ENCODE data around the gene MON1B. TPM values are rescaled to one million over a fixed set of nuclear protein-coding genes. Genes with fewer than 3 reads are reported as not detected.
A peak's percentile ranks its signal among the peaks of the same experiment; 100 is the strongest.

Gene MON1B
- total RNA-seq = 6.8 and 9.2 TPM in 2 replicates

DNA sequence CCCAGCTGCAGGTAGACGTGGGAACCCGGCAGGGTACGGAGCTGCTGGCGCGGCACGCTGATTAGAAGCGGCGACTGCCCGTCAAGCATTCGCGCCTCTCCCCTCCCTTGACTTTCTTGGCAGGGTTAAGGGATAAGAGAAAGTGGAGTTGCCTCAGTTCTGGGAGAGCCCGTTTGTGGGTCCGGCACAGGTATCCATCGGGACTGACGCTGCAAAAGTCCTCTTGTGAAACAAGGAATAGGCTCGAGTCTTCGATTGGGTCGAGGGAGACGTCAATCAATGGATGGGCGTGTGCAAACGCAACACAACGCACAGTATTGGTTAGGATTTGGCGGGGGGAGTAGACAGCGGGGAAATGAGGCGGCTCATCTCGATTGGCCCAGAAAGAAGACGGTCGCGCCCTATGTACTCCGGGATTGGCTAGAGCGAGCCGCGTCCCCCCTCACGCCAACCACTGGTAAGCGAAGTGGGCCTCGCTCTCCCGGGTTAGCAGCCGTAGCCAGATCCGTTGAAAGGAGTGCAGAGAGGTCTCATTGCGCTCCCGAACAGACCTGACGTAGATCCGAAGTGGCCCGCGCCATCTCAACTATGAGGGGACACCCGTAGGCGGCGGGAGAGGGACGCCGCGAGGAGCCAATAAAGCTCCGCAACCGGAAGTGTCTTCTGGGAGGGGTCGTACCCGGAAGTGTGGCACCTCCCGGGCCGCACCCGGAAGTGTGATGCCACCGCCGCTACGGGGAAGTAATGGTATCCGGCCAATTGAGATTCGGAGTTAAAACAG, at the start of gene MON1B:
Gene MON1B (plus strand): TSS at position 713 of the 781 bp plus-strand sequence. CDS start 296 bp downstream, outside the sequence.
- Histone ChIP-seq H3K4me3 (ENCODE audit: low read depth, low read length) (peak within 1 kb of the TSS; percentile 91), H3K27me3 (ENCODE audit: control insufficient read depth, insufficient read depth, low read length) (no peaks in the 10 kb centered on the region), H3K36me3 (ENCODE audit: control insufficient read depth, insufficient read depth, low read length) (peaks cover 11% of the 10 kb centered on the region)
- TF ChIP-seq, protein P1, sequence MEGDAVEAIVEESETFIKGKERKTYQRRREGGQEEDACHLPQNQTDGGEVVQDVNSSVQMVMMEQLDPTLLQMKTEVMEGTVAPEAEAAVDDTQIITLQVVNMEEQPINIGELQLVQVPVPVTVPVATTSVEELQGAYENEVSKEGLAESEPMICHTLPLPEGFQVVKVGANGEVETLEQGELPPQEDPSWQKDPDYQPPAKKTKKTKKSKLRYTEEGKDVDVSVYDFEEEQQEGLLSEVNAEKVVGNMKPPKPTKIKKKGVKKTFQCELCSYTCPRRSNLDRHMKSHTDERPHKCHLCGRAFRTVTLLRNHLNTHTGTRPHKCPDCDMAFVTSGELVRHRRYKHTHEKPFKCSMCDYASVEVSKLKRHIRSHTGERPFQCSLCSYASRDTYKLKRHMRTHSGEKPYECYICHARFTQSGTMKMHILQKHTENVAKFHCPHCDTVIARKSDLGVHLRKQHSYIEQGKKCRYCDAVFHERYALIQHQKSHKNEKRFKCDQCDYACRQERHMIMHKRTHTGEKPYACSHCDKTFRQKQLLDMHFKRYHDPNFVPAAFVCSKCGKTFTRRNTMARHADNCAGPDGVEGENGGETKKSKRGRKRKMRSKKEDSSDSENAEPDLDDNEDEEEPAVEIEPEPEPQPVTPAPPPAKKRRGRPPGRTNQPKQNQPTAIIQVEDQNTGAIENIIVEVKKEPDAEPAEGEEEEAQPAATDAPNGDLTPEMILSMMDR (IDR thresholded peaks at IDR 0.05; ENCODE audit: insufficient read depth, low read length, severe bottlenecking) = no peak
- DNase-seq (ENCODE audit: low read depth) = peak; percentile 98
- peak; percentile 98 for FAIRE-seq

DNA sequence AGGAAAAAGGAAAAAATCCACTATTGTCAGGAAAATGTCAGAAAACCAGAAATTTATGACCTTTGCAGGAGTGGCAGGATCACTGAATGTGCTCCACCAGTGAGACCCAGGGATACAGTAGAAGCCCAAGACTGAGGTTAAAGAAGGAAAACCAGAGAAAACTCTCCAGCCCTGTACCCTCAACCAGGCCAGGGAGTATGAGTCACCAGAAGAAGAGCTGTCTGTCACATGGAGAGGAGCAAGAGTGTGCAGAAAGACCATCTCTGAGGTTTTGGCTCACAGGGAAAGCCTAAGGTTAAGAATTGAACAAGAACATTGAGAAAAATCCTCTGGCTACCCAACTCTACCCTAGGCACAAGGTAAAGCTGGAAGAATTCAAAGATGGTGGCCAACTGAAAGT, 47.6 kb upstream of the MON1B start:
- Histone ChIP-seq H3K4me3 (ENCODE audit: low read depth, low read length) (no peak overlapping the region), H3K27me3 (ENCODE audit: control insufficient read depth, insufficient read depth, low read length) (no peaks in the 10 kb centered on the region), H3K36me3 (ENCODE audit: control insufficient read depth, insufficient read depth, low read length) (no peaks in the 10 kb centered on the region)
- FAIRE-seq (no peak), DNase-seq (ENCODE audit: low read depth) (no peak)
- TF ChIP-seq, protein P1 (IDR thresholded peaks at IDR 0.05; ENCODE audit: insufficient read depth, low read length, severe bottlenecking) = no peak

DNA sequence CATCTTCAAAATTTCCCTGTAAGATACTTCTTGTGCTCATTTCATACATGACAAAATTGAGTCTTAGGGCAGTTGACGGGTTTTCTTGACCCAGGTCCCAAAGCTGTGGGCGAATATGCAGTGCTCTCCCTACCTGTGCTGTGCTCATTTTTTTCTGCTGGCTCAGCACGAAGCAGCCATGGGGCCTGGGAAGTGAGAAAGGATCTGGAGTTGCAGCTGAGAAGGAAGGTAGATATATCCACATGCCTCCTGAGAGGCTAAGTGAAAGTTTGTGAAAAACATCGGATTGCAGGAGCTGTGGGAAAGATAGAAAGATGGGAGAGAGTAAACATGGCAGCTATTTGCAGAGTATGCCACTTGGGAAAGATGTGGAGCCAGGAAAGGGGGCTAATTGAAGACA, 42.9 kb upstream of the MON1B start:
- DNase-seq (ENCODE audit: low read depth) (no peak), FAIRE-seq (no peak)
- Histone ChIP-seq H3K36me3 (ENCODE audit: control insufficient read depth, insufficient read depth, low read length) (no peaks in the 10 kb centered on the region), H3K4me3 (ENCODE audit: low read depth, low read length) (no peak overlapping the region), H3K27me3 (ENCODE audit: control insufficient read depth, insufficient read depth, low read length) (no peaks in the 10 kb centered on the region)
- TF ChIP-seq, protein P1 (IDR thresholded peaks at IDR 0.05; ENCODE audit: insufficient read depth, low read length, severe bottlenecking) = no peak

DNA sequence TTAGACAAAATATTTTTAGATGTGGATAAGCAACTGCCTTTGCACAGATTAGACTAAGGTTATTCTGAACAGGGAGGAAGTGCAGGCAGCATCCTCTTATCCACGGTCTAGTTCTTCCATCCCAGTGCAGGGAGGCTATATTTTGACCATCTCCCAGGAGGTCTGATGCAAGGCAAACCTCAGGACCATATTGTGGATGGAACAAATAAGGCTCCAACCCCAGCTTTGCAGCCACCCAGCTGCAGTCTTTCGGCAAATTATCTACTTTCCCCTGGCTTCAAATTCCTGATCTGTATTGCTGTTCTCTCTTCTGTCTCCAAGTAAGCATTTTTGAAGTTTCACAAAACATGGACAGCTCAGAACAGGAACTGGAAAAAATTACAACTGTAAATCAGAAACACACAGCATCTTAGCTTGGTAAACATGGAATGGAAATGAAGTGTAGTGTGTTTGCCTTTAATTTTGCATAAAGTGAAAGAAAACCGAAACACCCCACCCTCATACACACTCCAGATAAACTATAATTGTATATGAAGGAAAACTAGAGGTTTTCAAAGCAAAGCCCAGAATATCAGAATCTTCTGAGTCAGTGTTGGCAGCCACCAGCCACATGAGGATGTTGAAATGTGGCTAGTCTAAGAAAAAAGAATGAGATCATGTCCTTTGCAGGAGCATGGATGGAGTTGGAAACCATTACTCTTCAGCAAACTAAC, 33.5 kb upstream of the MON1B start:
- Histone ChIP-seq H3K27me3 (ENCODE audit: control insufficient read depth, insufficient read depth, low read length) (no peaks in the 10 kb centered on the region), H3K36me3 (ENCODE audit: control insufficient read depth, insufficient read depth, low read length) (no peaks in the 10 kb centered on the region), H3K4me3 (ENCODE audit: low read depth, low read length) (no peak overlapping the region)
- DNase-seq (ENCODE audit: low read depth) (no peak), FAIRE-seq (no peak)
- TF ChIP-seq, protein P1 (IDR thresholded peaks at IDR 0.05; ENCODE audit: insufficient read depth, low read length, severe bottlenecking) = no peak

DNA sequence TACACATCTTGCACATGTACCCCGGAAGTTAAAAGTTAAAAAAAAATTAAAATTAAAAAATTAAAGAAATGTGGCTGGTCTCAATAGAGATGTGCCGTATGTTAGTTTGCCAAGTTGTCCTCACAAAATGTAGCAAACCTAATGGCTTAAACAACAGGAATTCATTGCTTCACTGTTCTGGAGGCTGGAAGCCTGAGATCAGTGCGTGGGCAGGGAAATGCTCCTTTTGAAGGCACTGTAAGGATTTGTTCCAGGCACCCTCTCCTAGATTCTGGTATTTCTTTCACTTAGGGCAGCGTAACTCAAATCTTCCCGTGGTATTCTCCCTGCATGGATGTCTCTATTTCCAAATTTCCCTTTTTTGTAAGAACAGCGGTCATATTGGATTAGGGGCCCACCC, 32.7 kb upstream of the MON1B start:
- FAIRE-seq = no peak
- TF ChIP-seq, protein P1 (IDR thresholded peaks at IDR 0.05; ENCODE audit: insufficient read depth, low read length, severe bottlenecking) = no peak
- no peak for DNase-seq (ENCODE audit: low read depth)
- Histone ChIP-seq H3K36me3 (ENCODE audit: control insufficient read depth, insufficient read depth, low read length) (no peaks in the 10 kb centered on the region), H3K27me3 (ENCODE audit: control insufficient read depth, insufficient read depth, low read length) (no peaks in the 10 kb centered on the region), H3K4me3 (ENCODE audit: low read depth, low read length) (no peak overlapping the region)
